HepG2 (cell line): ENCODE measurements around the gene CTSW. TPM values are rescaled to one million over a fixed set of nuclear protein-coding genes. Genes with fewer than 3 reads are reported as not detected.

ENCODE experiments used
- ARNT2 ChIP-seq: sonication (generic); formaldehyde crosslinking; IDR thresholded peaks from 2 replicates; pipeline ENCODE4 v1.8.0; 2022; ENCODE audit warnings: mild to moderate bottlenecking, low read depth, missing genetic modification reagents, moderate library complexity
- EP300 ChIP-seq, 3 experiments: sonication (generic) in 1 of 3; formaldehyde crosslinking in 1 of 3; IDR thresholded peaks; 2 replicates each; pipeline versions ENCODE4 v1.5.1 to v1.6.1; 2011 to 2020; ENCODE audit warnings: low read depth in 2 of 3, low read length in 2 of 3, borderline replicate concordance in 1 of 3, improper control_type of control experiment in 1 of 3, mild to moderate bottlenecking in 1 of 3, missing genetic modification reagents in 1 of 3, moderate library complexity in 1 of 3
- GZF1 ChIP-seq: sonication (generic); formaldehyde crosslinking; IDR thresholded peaks from 2 replicates; pipeline ENCODE4 v1.5.1; 2020; ENCODE audit warnings: mild to moderate bottlenecking, missing genetic modification reagents
- MLX ChIP-seq: IDR thresholded peaks from 2 replicates; pipeline ENCODE4 v1.6.1; 2016
- MYC ChIP-seq: sonication (generic); formaldehyde crosslinking; IDR thresholded peaks from 2 replicates; pipeline ENCODE4 v1.9.0; 2021; ENCODE audit warnings: missing genetic modification reagents, borderline replicate concordance
- PHF20 ChIP-seq: sonication (generic); formaldehyde crosslinking; IDR thresholded peaks from 2 replicates; pipeline ENCODE4 v1.5.0; 2020; ENCODE audit warnings: mild to moderate bottlenecking, missing genetic modification reagents
- RBM39 ChIP-seq: fragments of 200-400 bp; formaldehyde crosslinking; IDR thresholded peaks from one replicate; pipeline ENCODE4 v1.6.1; 2018; ENCODE audit warnings: antibody characterized with exemption, mild to moderate bottlenecking, low read depth, low read length; ENCODE audit not compliant: poor library complexity, severe bottlenecking
- REL ChIP-seq: sonication (generic); formaldehyde crosslinking; conservative IDR thresholded peaks from 2 replicates; pipeline ENCODE4 v1.8.0; 2022; ENCODE audit warnings: mild to moderate bottlenecking, missing genetic modification reagents, moderate library complexity
- SNAI1 ChIP-seq: sonication (generic); formaldehyde crosslinking; IDR thresholded peaks from 2 replicates; pipeline ENCODE4 v1.5.0; 2020; ENCODE audit warnings: mild to moderate bottlenecking, missing genetic modification reagents, borderline replicate concordance
- STAT5B ChIP-seq: sonication (generic); formaldehyde crosslinking; IDR thresholded peaks from 2 replicates; pipeline ENCODE4 v1.4.0; 2020; ENCODE audit warnings: missing genetic modification reagents
- TBL1XR1 ChIP-seq: fragments of 150-350 bp; IDR thresholded peaks from 2 replicates; pipeline ENCODE4 v1.6.1; 2014; ENCODE audit warnings: borderline replicate concordance, low read length; ENCODE audit not compliant: partially characterized antibody
- TBX2 ChIP-seq: sonication (generic); formaldehyde crosslinking; IDR thresholded peaks from 2 replicates; pipeline ENCODE4 v1.5.0; 2020; ENCODE audit warnings: missing genetic modification reagents, mild to moderate bottlenecking, borderline replicate concordance
- YEATS4 ChIP-seq: sonication (generic); formaldehyde crosslinking; IDR thresholded peaks from 2 replicates; pipeline ENCODE4 v1.4.0; 2020; ENCODE audit warnings: missing genetic modification reagents, borderline replicate concordance
- ZFP82 ChIP-seq: sonication (generic); formaldehyde crosslinking; IDR thresholded peaks from 2 replicates; pipeline ENCODE4 v1.5.1; 2020; ENCODE audit warnings: mild to moderate bottlenecking, missing genetic modification reagents, borderline replicate concordance
- ZNF430 ChIP-seq: sonication (generic); formaldehyde crosslinking; IDR thresholded peaks from 2 replicates; pipeline ENCODE4 v1.9.0; 2021; ENCODE audit warnings: mild to moderate bottlenecking, missing genetic modification reagents
- ZNF512B ChIP-seq: sonication (generic); formaldehyde crosslinking; IDR thresholded peaks from 2 replicates; pipeline ENCODE4 v1.5.1; 2020; ENCODE audit warnings: missing genetic modification reagents, mild to moderate bottlenecking, borderline replicate concordance
- ZNF614 ChIP-seq: IDR thresholded peaks from 2 replicates; pipeline ENCODE4 v1.6.1; 2018; ENCODE audit warnings: missing biosample characterization, missing genetic modification reagents, inconsistent platforms, borderline replicate concordance
- ZNF629 ChIP-seq: sonication (generic); formaldehyde crosslinking; conservative IDR thresholded peaks from 2 replicates; pipeline ENCODE4 v1.5.0; 2020; ENCODE audit warnings: missing genetic modification reagents
- ZNF709 ChIP-seq: sonication (generic); formaldehyde crosslinking; IDR thresholded peaks from 2 replicates; pipeline ENCODE4 v1.5.0; 2020; ENCODE audit warnings: mild to moderate bottlenecking, missing genetic modification reagents
- ZNF800 ChIP-seq: sonication (generic); formaldehyde crosslinking; IDR thresholded peaks from 2 replicates; pipeline ENCODE4 v1.4.0; 2020; ENCODE audit warnings: missing genetic modification reagents
- ZNF850 ChIP-seq: sonication (generic); formaldehyde crosslinking; conservative IDR thresholded peaks from 2 replicates; pipeline ENCODE4 v1.9.0; 2021; ENCODE audit warnings: mild to moderate bottlenecking, missing genetic modification reagents
- polyA plus RNA-seq, 8 experiments: library from polyadenylated mRNA; depleted of rRNA in 3 of 8; stranded (reverse) in 7 of 8; unstranded in 1 of 8; fragments of >200 nt; fragmentation: Illumina TruSeq in 4 of 8; extraction: Trizol in 4 of 8; gene quantifications; 2 replicates each; pipeline versions ENCODE4 v1.2.1 to v1.2.3, GENCODE V29; 2011 to 2016; ENCODE audit warnings: low read depth in 4 of 8, missing spikeins in 1 of 8, mixed read lengths in 1 of 8; ENCODE audit not compliant: insufficient read depth in 1 of 8
- total RNA-seq, 5 experiments: library from RNA; depleted of rRNA; stranded (reverse); fragments of >200 nt; fragmentation: Illumina TruSeq; extraction: Trizol; gene quantifications; 2 replicates each; pipeline ENCODE4 v1.2.3, GENCODE V29; 2016; ENCODE audit warnings: low read depth in 1 of 5
- TF ChIP-seq, protein P1 (sequence below): sonication (generic); formaldehyde crosslinking; IDR thresholded peaks from 2 replicates; pipeline ENCODE4 v1.8.1; 2023; ENCODE audit warnings: mild to moderate bottlenecking, moderate library complexity, missing genetic modification reagents
- TF ChIP-seq, protein P2 (sequence below): IDR thresholded peaks from 2 replicates; pipeline ENCODE4 v1.6.1; 2012; ENCODE audit warnings: inconsistent platforms

The CTSW gene
- total and polyA plus RNA-seq, 2 of the 13 experiments (the other 11 are each of a cell fraction or from before 2014, with no cell fraction given): 0.09 TPM; not detected in 1

DNA sequence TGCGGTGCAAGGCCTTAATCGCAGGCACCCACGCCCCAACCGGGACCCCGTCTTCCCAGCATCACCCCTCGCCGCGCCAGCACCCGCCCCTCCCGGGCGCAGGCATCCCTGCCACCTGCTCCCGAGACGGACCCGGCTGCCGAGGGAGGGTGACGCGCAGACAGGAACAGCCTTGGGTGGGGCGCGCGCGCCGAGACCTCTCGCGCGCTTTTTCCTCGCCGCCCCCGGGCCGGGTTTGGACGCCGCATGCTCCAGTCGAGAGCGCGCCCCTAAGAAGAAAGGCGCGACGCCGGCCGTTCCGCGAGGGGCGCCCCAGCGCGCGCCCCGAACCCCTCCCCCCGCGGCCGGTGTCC lies 22.2 kb upstream of the CTSW start (continued):
- TF ChIP-seq ARNT2 (CRISPR knock-in tag) (0 out of 2 replicates have a peak, but pooled peaks have one; percentile 4), ZNF850 (CRISPR knock-in tag) (0 out of 2 replicates have a peak, but pooled peaks have one; percentile 80), ZNF512B (CRISPR knock-in tag) (no peak), GZF1 (CRISPR knock-in tag) (0 out of 2 replicates have a peak, but pooled peaks have one; percentile 22), EP300 (IDR thresholded peaks at IDR 0.05; ENCODE audit: low read depth in 2 of 2, low read length in 2 of 2) (peak in 1 of 2 experiments; percentile 59; a peak in 1 of 4 replicates), EP300 (CRISPR knock-in tag; IDR thresholded peaks at IDR 0.05; ENCODE audit: borderline replicate concordance) (no peak), TBL1XR1 (no peak), REL (0 out of 2 replicates have a peak, but pooled peaks have one; percentile 11), ZNF614 (CRISPR knock-in tag) (no peak), ZNF800 (0 out of 2 replicates have a peak, but pooled peaks have one; percentile 58), ZNF709 (CRISPR knock-in tag) (peak; percentile 61), ZFP82 (CRISPR knock-in tag) (peak; percentile 80; the same call in 1 of the 2 replicates), MYC (CRISPR knock-in tag) (peak; percentile 27; the same call in 1 of the 2 replicates), ZNF629 (CRISPR knock-in tag) (0 out of 2 replicates have a peak, but pooled peaks have one; percentile 2), SNAI1 (CRISPR knock-in tag) (0 out of 2 replicates have a peak, but pooled peaks have one; percentile 40), ZNF430 (peak; percentile 15; the same call in 1 of the 2 replicates), PHF20 (CRISPR knock-in tag) (no peak), MLX (CRISPR knock-in tag) (no peak), TBX2 (CRISPR knock-in tag) (peak; percentile 42; the same call in 1 of the 2 replicates), STAT5B (0 out of 2 replicates have a peak, but pooled peaks have one; percentile 2), RBM39 (peak; percentile 78), YEATS4 (CRISPR knock-in tag) (0 out of 2 replicates have a peak, but pooled peaks have one; percentile 30)
- TF ChIP-seq, protein P1, sequence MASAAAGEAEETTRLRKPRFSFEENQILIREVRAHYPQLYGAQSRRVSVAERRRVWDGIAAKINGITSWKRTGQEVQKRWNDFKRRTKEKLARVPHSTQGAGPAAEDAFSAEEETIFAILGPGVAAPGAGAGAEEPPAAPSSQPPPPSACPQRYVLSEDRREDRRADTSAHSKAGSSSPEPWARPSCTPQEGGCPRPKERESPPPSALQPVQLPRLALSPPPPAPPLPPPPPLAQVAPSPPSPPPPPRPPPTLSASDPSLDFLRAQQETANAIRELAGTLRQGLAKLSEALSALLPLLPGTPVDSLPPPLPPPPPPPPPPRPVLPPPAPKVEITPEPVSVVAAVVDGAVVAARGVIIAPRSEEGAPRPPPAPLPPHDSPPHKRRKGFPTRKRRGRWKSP (CRISPR knock-in tag): 0 out of 2 replicates have a peak, but pooled peaks have one; percentile 3
- TF ChIP-seq, protein P2, sequence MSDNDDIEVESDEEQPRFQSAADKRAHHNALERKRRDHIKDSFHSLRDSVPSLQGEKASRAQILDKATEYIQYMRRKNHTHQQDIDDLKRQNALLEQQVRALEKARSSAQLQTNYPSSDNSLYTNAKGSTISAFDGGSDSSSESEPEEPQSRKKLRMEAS: peak; percentile 21; the same call in 1 of the 2 replicates
